ENCODE measurements around the gene TMEM167B.

DNA sequence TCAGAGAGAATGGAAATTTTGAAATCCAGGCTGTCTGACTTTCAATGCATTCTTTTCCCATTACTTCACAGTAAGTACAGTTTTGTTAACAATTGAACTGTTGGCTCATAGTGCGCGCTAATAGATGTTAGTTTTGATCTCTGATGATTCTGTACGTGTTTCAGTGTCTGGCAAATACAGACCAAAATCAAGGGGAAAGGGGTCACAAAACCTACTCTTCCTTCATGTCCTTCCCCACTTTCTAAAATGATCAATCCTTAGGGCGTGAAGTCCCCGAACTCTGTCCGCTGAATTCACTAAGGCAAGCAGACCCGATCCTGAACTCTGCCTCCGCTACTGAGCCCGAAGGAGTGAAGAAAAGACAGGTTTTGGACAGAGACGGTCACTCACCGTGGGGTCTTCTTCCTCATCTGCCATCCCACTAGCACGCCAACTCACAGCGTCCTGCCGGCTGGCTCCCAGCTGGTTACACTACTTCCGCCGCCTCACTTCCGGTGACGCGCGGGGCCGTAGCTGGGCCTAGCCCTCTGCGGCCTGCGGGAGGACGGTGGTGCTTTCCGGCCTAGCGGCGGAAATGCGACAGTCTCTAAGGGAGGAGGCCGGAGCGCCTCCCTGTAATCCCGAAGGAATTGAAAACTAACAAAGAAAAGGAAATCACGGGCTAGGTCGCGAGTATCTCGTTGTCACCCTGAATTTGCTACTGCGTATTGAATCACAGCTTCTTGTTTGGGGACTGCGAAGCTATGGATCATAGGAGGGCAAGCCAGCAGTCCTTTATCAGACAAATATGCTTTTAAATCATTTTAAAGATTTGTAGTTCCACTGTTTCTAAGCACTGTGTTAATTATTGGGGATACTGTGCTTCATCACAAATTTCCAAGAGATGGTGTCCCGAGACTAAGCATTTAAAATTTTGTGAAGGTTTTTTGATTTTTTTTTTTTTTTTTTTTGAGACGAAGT lies 14.8 kb upstream of the TMEM167B start, which contains the start of gene TAF13:
- TF ChIP-seq, protein P1, sequence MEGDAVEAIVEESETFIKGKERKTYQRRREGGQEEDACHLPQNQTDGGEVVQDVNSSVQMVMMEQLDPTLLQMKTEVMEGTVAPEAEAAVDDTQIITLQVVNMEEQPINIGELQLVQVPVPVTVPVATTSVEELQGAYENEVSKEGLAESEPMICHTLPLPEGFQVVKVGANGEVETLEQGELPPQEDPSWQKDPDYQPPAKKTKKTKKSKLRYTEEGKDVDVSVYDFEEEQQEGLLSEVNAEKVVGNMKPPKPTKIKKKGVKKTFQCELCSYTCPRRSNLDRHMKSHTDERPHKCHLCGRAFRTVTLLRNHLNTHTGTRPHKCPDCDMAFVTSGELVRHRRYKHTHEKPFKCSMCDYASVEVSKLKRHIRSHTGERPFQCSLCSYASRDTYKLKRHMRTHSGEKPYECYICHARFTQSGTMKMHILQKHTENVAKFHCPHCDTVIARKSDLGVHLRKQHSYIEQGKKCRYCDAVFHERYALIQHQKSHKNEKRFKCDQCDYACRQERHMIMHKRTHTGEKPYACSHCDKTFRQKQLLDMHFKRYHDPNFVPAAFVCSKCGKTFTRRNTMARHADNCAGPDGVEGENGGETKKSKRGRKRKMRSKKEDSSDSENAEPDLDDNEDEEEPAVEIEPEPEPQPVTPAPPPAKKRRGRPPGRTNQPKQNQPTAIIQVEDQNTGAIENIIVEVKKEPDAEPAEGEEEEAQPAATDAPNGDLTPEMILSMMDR (conservative IDR thresholded peaks at IDR 0.05; ENCODE audit: low read depth, low read length): no peak
- TF ChIP-seq EZH2 (IDR thresholded peaks at IDR 0.05; ENCODE audit: borderline replicate concordance, low read depth, low read length, poor library complexity, severe bottlenecking): no peak
